Right lung (tissue), 5 donors: ENCODE results near the gene ATP5F1E. TPM values are rescaled to one million over a fixed set of nuclear protein-coding genes. Genes with fewer than 3 reads are reported as not detected.
"Not testable (repeated sequence)": the region's sequence is repeated elsewhere in the genome, so short reads cannot be mapped to it uniquely, and the experiment has no call there.

Experiments used
- DNase-seq, 2 donors: peaks; one replicate each; pipeline ENCODE4 v3.0.0-alpha.2; 2013
- polyA plus RNA-seq, 5 donors: library from polyadenylated mRNA; unstranded; fragments of 120-200 nt; gene quantifications; one replicate each; pipeline versions ENCODE4 v1.2.1 to v1.2.3, GENCODE V29; 2013; ENCODE audit warnings: inconsistent platforms in 1 of 5, low replicate concordance in 1 of 5; ENCODE audit not compliant: insufficient read length in 5 of 5, insufficient read depth in 1 of 5

The ATP5F1E gene
- polyA plus RNA-seq, 5 donors, result 156 to 213 (median 203) TPM

DNA sequence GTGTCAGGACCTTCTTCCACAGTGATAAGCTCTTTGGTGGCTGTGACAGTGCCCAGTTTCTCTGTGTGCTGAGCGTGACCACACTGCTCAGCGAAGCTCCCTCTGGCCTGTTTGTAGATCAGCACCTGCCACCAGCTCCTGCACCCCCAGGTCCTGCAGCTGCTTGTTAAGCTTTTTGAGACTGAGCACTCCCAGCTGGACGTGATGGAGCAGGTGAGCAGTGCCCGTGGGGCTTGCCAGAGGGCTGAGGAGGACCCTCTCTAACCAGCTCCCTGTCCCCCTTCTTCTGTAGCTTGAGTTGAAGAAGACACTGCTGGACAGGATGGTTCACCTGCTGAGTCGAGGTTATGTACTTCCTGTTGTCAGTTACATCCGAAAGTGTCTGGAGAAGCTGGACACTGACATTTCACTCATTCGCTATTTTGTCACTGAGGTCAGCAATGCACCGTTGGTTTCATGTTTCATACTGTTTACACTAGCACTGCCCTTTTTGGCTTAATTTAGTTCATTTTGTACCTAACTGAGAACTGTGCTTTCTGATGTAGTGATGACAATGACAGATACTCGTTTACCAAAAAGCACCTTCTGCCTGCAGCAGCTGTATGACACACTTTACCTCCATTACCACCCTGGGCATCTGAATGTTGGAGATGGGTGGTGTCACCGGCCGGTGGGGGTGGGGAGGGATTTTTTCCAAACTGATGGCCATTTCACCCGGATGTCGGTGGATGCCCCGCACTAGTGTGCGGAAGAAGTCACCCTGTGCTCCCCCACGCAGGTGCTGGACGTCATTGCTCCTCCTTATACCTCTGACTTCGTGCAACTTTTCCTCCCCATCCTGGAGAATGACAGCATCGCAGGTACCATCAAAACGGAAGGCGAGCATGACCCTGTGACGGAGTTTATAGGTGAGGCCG lies 38.5 kb downstream of the ATP5F1E start:
- DNase-seq, result no peak

DNA sequence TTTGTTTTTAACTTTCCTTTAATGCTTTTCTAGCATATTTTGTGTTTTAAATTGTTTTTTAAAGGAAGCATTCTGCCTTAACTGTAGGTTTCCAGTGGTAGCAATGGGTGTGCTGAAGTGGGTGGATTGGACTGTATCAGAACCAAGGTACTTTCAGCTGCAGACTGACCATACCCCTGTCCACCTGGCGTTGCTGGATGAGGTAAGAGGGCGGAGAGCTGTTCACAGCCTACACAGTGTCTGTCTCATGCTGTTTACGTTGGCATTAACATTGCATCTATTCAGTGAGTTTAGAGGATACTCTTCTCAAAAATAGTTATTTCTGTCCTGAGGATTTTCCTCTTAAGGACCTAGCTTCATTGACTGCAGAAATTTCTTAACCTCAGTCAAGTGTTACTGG lies 39.2 kb downstream of the ATP5F1E start:
- no peak for DNase-seq

DNA sequence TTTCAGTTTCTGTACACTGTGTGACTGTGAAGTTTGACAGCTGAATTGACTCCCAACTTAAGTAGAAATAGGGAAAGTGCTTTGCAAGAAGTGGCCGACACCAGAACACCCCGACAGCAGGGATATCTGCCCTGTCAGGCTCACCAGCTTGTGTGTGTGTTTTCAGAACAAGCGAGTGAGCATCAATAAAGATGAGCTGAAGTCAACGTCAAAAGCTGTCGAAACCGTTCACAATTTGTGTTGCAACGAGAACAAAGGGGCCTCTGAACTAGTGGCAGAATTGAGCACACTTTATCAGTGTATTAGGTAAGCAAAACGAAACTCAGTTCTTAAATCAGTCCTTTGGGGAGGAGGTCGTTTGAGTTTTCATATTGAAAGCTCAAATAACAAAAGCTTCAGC lies 40.4 kb downstream of the ATP5F1E start:
- no peak for DNase-seq

DNA sequence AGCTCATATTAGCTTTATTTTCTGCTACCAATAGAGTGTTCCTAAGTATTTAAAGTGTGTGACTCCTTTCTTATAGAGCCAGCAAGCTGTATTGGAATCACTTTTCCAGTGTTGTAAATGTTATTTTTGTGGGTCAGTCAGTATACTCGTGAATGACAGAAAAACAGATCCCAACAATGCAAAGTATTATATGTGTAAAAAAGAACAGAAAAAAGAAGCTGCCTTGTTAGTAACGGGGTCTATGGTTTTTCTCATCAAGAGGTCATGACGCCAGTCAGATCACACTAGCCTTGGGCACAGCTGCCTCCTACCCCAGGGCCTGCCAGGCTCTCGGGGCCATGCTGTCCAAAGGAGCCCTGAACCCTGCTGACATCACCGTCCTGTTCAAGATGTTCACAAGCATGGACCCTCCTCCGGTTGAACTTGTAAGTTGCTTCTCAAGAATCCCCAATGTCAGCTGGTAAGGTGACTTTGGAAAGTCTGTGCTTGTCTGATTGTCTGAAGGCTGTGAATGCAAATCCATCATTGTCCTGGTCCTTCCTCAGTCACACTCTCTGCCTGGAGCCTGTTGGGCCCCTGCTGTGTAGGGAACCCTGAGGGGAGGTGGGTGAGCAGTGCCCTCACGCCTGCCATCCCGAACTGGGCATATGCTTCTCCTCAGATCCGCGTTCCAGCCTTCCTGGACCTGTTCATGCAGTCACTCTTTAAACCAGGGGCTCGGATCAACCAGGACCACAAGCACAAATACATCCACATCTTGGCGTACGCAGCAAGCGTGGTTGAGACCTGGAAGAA lies 41.3 kb downstream of the ATP5F1E start:
- DNase-seq, result no peak

DNA sequence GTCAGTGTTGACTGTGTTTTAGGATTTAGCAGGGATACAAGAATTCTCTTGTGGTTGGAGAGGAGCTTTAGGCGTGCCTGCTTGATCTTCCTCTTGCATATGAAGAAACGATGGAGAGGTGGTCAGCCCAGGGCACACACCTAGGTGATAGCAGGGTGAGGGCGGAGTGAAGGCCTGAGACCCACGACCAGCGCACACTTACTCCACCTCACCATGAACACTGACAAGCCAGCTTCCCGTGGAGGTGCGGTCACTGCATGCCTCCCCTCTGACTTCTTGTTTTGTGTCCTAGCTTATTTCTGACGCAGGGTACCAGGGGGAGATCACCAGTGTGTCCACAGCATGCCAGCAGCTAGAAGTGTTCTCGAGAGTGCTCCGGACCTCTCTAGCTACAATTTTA lies 42.9 kb downstream of the ATP5F1E start:
- no peak for DNase-seq

DNA sequence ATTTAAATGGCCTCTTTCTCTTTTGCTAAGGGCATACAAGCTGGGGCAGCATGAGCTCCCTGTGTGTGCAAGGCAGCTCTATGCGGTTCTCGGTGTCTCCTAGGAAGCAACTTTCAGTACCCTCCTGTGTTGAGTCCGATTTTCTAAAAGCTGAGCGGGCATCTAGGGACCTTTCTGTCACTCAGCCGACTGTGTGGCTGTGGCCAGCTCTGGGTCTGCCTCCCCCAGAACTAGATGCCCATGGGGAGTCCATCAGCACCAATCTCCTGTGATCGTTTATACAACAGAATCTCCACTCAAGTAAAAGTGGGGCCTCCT lies 43.6 kb downstream of the ATP5F1E start:
- DNase-seq, result no peak

DNA sequence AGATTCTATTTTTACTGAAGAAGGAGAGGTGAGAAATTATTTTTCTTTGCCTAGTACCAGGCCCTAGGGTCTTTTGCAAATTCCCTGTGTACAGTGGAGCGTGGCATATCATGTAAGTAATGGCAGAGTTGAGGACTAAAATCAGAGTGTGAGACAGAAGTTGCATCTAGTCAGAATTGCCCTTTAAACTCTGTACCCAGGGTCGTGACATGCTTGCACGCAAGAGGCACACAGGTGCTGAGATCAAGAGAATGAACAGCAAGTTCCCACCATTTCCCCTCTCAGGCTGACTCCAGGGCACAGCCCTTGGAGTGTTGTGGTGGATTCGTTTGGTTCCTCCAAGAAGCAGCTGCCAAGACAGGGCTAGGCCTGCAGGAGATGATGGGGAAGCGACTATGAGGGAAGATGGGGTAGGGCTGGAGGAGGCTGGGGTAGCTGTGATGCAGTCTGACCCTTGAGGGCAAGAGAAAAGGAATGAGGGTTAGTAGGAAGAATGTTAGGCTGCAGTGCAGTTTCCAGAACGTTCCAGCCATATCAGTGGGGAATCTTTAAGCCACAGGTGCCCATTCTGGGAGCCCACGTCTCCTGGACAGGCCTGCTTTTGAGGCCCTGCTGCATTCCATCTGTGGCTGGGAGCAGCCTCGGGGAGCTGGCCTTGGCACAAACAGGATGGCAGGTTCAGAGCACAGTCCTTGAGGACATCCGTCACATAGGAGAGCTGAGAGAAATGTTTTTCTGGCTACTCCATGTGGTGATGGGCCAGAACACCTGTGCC lies 44.2 kb downstream of the ATP5F1E start:
- no peak for DNase-seq

DNA sequence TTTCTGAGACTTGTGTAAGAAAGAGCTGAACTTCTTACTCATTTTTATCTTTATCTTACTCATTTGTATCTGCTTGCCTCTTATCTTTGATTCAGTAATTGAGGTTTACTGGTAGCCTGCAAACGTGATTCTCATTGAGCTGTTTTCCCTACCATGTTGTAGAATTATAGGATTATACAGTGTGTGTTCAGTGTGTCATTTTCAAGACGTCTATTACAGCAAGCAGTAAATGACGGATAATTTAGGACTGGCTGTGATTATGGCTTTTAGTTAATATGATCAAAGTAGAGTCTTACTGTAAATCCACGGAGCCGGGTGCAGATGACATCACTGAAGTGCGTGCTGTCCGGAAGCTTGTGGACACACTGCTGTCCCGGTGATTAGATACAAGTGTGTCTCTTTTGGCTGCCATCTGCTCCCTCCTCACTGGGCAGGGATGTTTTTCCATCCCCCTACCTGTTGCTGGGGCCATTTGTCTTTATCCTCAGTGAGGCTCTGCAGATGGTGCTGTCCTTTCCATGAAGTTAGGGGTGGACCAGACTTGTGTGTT lies 45.1 kb downstream of the ATP5F1E start:
- no peak for DNase-seq

DNA sequence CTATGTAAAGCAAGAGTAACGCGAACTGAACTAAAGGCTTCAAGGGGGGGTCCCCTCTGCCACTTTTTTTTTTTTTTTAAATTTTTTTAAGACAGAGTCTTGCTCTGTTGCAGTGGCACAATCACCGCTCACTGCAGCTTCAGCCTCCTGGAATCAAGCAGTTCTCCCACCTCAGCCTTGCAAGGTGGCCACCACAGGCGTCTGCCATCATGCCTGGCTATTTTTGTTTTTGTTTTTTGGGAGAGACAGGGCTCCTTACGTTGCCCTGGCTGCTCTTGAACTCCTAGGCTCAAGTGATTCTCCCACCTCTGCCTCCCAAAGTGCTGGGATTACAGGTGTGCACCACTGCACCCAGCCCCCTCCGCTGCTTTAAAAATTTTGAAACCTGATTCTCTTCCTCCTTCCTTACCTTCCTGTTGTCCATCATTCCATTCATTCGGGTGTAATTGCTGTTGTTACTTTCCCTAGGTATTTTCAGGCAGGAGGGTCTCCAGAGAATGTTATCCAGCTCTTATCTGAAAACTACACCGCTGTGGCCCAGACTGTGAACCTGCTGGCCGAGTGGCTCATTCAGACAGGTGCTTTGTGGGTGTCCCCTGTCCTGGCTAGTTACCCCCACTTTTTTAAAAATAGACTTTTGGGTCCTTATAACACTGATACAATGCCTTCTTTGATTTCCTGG lies 45.7 kb downstream of the ATP5F1E start:
- DNase-seq, result no peak

DNA sequence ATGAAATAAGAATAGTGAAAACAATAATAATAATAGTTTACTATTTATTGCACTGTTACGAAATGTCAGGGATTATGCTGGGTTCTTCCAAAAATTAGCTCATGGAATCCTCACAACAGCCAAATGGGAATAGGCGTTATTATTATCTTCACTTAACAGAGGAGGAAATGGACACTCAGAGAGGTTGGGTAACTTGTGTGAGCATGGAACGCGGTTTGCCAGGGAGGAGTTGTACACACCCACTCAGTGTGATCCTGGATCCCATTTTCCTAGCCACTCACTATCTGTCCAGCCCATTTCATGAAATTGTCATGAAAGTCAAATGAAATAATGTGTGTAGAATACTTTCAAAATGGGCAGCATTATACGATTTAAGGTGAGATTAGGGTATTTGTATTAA lies 46.5 kb downstream of the ATP5F1E start:
- DNase-seq, result no peak

DNA sequence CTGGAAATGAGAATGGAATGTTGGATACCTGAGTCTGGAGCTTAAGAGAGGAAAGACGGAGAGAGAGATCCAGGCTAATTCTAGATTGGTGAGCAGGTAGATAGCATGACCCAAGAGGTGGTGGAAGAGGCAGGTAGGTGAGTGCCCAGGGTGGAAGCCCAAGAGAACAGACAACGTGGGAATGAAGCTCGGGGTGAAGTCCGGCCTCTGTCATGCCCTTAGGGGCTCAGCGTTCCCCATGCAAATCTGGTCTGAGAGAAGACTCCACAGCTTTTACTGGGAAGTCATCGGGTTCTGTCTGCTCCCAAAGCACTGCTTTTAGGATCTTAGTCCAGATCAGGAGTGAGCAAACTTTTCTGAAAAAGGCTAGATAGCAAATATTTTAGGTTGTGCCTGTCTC lies 47.4 kb downstream of the ATP5F1E start:
- no peak for DNase-seq

DNA sequence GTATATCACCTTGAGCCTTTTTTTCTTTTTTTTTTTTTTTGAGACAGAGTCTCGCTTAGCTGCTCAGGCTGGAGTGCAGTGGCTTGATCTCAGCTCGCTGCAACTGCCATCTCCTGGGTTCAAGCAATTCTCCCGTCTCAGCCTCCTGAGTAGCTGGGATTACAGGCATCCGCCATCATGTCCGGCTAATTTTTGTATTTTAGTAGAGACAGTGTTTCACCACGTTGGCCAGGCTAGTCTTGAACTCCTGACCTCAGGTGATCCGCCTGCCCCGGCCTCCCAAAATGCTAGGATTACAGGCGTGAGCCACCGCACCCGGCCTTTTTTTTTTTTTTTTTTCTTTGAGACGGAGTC lies 49.0 kb downstream of the ATP5F1E start:
- DNase-seq, result not testable (repeated sequence)

DNA sequence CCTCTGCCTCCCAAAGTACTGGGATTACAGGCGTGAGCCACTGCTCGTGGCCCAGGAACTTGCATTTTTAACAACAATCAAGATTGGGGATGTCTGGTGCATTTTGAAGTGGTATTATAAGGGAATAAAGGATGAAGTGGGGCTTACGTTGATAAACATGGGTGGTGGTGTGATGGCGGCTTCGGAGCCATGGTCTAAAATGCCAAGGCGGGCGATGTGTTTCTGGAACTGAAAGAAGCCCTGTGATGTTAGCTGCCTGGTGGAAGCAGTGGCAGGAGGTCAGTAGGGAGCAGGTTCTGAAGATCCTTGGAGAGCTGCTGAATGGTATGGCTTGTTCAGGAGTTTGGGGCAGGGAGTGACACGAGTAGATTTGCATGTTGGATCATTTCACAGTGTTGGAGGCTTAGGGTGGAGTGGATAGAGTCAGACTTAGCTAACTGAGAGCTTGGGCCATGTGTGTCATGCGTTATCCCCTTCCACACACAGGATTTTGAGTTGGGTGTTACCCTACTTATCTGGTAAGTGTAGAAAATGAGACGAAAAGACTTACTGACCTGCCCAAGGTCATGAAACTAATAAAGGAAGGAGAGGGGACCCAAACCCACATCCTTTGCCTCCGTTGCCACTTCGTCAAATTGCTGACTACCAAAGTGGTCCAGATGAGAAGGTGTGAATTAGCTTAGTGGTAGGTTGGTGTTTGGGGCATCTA lies 49.6 kb downstream of the ATP5F1E start:
- no peak for DNase-seq

DNA sequence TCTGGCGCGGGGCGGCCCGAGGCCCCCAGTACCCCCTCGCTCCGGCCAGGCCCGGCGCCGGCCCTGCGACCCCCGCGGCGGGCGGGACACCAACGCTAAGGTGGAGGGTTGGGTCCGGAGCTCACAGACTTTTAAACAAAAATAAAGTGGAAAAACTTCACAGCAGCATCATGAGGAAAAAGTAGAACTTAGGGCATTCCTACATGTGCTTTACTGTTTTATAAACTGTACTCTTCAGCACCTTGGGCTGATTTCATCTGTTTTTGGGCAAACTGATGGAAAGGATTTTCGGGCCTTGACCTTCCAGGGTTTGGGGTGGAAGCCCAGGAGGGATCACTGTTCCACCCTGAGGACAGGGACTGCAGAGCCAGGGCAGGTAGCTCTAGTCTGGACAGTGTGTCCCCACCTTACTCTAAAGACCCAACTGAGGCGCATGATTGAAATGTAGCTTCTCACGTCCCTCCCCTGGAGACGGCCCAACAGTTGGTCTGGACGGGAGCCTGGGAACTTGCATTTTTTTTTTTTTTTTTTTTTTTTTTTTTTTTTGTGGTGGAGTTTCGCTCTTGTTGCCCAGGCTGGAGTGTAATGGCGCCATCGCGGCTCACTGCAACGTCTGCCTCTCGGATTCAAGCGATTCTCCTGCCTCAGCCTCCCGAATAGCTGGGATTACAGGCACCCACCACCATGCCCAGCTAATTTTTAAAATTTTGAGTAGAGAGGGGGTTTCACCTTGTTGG lies 50.3 kb downstream of the ATP5F1E start:
- no peak for DNase-seq

DNA sequence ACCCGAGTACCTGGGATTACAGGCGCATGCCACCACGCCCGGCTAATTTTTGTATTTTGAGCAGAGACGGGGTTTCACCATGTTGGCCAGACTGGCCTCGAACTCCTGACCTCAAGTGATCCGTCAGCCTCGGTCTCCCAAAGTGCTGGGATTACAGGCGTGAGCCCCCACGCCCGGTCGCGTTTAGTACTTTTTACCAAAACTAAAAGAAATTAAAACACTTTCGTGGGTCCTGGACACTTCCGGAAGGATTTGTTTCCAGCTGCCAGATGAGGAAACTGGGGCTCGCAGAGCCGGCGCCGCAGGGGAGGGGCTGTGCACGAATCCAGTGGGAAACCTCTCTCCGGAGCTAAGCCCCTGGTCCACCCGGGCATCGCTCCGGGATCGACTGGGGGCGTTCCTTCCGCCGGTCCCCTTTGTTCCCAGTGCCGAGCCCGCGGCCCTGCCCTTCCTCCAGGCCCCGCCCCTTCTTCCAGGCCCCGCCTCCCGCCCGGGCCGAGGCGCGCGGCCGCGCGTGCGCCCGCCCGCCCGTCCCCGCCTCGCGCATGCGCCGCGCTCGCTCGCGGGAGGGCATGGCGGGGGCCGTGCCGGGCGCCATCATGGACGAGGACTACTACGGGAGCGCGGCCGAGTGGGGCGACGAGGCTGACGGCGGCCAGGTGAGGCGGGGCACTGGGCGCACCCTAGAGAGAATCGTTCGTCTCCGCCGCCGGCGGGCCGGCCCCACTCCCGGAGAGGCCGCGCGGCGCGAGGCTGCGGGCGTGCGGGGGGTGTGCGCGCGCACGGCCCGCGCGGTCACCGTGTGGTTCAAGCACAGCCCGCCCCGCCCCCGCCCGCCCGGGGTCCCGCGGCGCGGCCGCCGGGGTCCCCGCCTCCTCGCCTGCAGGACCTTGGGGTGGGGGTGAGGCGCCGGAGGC lies 51.2 kb downstream of the ATP5F1E start, which contains the start of gene NELFCD:
TSS of gene NELFCD (plus strand) at position 546 of the 917 bp plus-strand sequence. CDS start at position 600, 54 bp downstream.
- peak; percentile 86 to 89 for DNase-seq

DNA sequence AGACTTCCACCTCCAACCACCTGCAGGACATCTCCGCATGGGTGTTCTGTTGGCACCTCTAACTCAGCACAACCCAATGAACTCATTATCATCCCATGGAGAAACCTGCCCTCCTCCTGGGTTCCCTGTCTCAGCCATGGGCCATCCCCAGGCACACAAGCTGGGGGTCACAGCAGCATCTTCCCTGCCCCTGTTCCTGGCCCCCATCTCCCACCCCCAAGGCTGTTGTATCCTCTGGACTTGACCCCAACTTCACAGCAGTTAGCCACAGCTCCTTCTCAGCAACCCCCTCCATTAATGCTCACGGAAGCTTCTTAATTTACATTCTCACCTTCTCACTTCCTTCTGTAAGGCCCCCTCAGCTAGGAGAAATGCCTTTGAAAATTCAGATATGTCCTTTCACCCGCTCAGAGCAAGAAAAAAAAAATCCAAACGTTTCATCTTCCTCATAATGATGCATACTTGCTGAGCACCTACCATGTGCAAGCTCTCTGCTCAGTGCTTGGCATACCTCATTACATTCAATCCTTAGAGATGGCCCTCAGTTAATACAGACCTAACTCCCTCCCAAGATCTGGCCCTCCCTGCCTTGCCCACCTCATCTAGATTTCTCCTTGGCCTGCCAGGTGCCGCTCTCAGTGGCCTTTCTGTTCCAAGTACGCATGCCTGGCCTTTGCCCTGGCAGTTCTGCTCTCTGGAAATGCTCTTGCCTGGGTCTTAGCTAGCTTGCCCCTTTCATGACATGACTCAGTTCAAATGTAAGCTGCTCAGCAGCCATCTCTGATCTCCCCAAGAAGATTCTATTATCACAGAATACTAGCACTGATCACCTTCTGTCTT lies 53.6 kb downstream of the ATP5F1E start:
- no peak for DNase-seq

DNA sequence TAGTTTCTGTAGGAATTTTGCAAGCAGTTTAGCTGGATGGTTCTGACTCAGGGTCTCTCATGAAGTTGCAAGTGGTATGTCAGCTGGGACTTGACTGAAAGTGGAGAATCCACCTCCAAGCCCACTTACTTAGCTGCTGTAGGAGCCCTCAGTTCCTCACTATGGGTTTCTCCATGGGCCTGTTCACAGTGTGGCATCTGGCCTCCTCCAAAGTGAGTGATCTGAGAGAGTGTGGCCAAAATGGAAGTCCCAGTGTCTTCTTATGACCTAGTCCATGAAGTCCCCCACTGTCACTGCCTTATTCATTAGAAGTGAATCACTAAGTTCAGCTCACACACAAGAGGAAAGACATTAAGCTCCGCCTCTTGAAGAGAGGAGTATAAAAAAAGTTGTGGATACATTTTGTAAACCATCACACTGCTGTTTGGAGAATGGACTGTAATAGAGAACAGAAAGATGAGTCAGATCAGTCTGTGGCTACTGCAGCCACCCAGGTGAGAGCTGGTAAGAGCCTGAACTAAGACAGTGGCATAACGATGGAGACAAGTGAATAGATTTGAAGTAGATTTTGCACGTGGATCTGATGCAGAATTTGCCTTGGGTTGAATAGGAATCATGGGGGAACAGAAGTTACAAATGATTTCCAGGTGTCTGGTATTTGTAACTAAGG lies 55.9 kb downstream of the ATP5F1E start:
- DNase-seq, result no peak
